ENCODE data around the gene EIF4B. TPM values are rescaled to one million over a fixed set of nuclear protein-coding genes. Genes with fewer than 3 reads are reported as not detected.

Gene EIF4B
- total RNA-seq, 4 donors from 2014 or later = 667 to 821 (median 740) TPM

DNA sequence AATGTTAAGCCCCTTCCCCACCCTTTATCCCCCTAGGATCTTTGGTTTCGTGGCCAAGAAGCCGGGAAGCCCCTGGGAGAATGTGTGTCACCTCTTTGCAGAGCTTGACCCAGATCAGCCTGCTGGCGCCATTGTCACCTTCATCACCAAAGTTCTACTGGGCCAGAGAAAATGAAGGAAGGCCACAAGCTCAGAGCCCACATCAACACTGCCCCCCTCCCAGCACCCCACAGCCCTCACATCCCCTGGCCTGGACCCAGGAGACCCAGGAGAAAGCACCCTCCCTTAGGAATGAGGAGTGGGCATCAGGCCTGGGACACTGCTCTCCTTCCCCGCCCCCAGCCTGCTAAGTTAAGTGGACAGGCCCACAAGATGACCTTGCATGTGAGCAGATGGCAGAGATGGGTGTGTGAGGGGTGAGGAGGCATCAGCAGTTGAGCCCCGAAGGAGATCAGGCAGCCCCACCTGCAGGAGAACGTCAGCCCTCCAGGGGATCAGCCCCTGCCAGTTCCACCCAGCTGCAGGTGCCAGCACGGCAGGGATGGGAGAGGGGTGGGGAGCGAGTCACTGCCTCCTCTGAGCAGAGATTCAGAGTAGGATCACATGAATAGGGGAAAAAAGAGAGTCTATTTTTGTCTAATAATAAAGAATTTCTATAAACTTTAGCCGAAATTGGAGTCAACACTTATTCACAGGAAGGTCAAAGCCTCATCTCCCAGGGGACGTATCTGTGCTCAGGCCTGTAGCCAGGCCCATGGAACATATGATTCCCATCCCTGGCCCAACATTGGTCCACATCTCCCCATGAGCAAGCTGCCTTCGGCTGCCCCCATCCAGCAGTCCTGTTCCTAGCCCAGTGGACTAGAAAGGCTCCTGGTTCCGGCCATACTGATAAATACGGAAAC is 57.7 kb downstream of the EIF4B start:
- no peak overlapping the region for H3K4me3 ChIP-seq
- intact Hi-C loops (cut with DNase I; ENCODE audit: low total_unique reads) = loop anchor here (2.0 kb wide), 2 partner anchors 15 to 25 kb away; partner anchors contain the start of gene SPRYD3
- no peak for TF ChIP-seq POLR2A (IDR thresholded peaks at IDR 0.05)
- TF ChIP-seq, protein P1, sequence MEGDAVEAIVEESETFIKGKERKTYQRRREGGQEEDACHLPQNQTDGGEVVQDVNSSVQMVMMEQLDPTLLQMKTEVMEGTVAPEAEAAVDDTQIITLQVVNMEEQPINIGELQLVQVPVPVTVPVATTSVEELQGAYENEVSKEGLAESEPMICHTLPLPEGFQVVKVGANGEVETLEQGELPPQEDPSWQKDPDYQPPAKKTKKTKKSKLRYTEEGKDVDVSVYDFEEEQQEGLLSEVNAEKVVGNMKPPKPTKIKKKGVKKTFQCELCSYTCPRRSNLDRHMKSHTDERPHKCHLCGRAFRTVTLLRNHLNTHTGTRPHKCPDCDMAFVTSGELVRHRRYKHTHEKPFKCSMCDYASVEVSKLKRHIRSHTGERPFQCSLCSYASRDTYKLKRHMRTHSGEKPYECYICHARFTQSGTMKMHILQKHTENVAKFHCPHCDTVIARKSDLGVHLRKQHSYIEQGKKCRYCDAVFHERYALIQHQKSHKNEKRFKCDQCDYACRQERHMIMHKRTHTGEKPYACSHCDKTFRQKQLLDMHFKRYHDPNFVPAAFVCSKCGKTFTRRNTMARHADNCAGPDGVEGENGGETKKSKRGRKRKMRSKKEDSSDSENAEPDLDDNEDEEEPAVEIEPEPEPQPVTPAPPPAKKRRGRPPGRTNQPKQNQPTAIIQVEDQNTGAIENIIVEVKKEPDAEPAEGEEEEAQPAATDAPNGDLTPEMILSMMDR (IDR thresholded peaks at IDR 0.05 in 4 of 5, conservative IDR thresholded peaks at IDR 0.05 in 1 of 5) = no peak
- H3K36me3 ChIP-seq = peaks cover 0 to 64% of the 10 kb centered on the region in 2 donors
- H3K9me3 ChIP-seq = no peaks in the 10 kb centered on the region
- in situ Hi-C loops (cut with MboI; ENCODE audit: low sequenced_read_pairs in 4 of 4) = loop anchor here in 2 of 4 donors (10.0 to 25.0 kb wide), 2 partner anchors 121 to 123 kb away; partner anchors contain the start of genes CSAD (in 2 of the 2) and ZNF740 (in 2 of the 2)
- DNase-seq = peak in 1 of 2 donors; percentile 71
- ATAC-seq = peak; percentile 32 to 38
- H3K27ac ChIP-seq = peak overlapping the region; percentile 71 to 74 (median 74)
- peaks cover 33 to 56% of the 10 kb centered on the region in 2 donors for H3K4me1 ChIP-seq
- H3K27me3 ChIP-seq = no peaks in the 10 kb centered on the region

DNA sequence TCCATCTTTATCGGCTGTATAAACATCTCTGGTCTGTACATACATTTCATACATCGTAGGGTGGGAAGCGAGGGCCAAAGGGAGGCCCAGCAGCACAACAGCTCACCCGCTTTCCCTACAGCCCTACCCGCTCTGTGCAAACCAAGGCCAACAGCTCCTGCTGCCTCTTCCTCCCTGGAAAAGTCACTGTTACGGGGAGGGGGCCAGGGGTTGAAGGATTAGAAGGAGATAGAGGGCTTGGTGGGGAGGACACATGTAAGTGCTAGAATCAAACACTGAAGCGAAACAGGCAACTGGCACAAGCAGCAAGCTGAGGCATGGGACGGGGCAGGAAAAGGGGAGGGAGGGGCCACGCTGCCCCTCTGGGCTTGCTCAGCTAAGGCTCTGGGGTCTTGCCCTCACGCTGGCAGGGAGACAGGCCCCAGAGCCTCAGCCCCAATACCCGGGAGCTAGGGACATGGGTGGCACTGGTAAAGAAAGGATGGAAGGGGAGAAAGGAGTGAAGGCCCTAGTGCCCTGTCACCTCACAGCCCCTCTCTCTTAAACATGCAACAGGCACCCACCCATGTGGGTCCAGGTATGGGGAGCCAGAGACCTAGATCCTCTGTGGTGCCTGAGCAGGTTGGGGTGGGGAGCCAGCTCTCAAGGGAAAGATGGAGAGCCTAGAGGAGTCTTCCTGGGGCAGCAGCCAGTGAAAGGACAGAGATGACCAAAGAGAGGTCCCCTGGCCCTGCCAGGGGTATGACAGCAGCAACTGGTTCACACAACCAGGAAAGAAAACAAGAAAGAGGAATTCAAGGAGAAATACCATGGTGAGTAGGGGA is 58.6 kb downstream of the EIF4B start:
- ATAC-seq (no peak), DNase-seq (peak in 1 of 2 donors; percentile 25)
- Histone ChIP-seq H3K9me3 (no peaks in the 10 kb centered on the region), H3K27me3 (no peaks in the 10 kb centered on the region), H3K27ac (peak overlapping the region; percentile 71 to 74 (median 74)), H3K4me3 (no peak overlapping the region), H3K4me1 (peaks cover 30 to 49% of the 10 kb centered on the region in 2 donors), H3K36me3 (peaks cover 0 to 57% of the 10 kb centered on the region in 2 donors)
- in situ Hi-C loops (cut with MboI; ENCODE audit: low sequenced_read_pairs in 4 of 4) = loop anchor here in 2 of 4 donors (5.0 to 25.0 kb wide), 3 partner anchors 37 to 122 kb away; partner anchors contain the start of genes CSAD (in 2 of the 2), SOAT2 (in 2 of the 2) and ZNF740 (in 2 of the 2)
- TF ChIP-seq, protein P1 (IDR thresholded peaks at IDR 0.05 in 4 of 5, conservative IDR thresholded peaks at IDR 0.05 in 1 of 5) = no peak
- TF ChIP-seq POLR2A (IDR thresholded peaks at IDR 0.05) = no peak
- intact Hi-C loops (cut with DNase I; ENCODE audit: low total_unique reads) = loop anchor here (2.0 to 5.0 kb wide), 3 partner anchors 14 to 117 kb away; partner anchors contain the start of genes CSAD, SPRYD3 and ZNF740

DNA sequence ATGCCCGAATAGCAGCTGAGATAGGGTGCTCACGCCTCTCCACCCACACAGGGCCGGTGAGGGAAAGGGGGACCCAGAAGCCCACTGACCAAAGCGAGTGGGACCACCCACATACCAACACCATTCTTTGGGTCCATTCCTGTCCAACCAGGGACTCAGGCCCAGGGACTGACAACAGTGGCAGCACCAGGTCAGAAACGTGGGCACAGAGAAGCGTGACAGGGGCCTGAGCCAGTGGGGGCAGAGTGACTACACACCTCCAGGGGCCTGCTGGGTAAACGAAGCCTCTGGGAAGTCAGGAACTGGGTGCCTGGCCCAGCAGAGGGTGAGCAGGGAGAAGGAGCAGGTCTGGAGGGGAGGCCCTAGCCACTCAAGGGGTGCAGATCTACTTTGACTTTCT is 59.2 kb downstream of the EIF4B start:
- Histone ChIP-seq H3K27ac (peak overlapping the region; percentile 71 to 74 (median 74)), H3K4me3 (no peak overlapping the region), H3K36me3 (peaks cover 0 to 51% of the 10 kb centered on the region in 2 donors), H3K27me3 (no peaks in the 10 kb centered on the region), H3K9me3 (no peaks in the 10 kb centered on the region), H3K4me1 (peaks cover 34 to 45% of the 10 kb centered on the region in 2 donors)
- in situ Hi-C loops (cut with MboI; ENCODE audit: low sequenced_read_pairs in 4 of 4) (loop anchor here in 2 of 4 donors (5.0 to 25.0 kb wide), 3 partner anchors 37 to 122 kb away; partner anchors contain the start of genes CSAD (in 2 of the 2), SOAT2 (in 2 of the 2) and ZNF740 (in 2 of the 2)), intact Hi-C loops (cut with DNase I; ENCODE audit: low total_unique reads) (loop anchor here (2.0 to 5.0 kb wide), 3 partner anchors 13 to 117 kb away; partner anchors contain the start of genes CSAD, SPRYD3 and ZNF740)
- DNase-seq (peak in 1 of 2 donors; percentile 31), ATAC-seq (no peak)
- TF ChIP-seq POLR2A (IDR thresholded peaks at IDR 0.05) = no peak
- TF ChIP-seq, protein P1 (IDR thresholded peaks at IDR 0.05 in 4 of 5, conservative IDR thresholded peaks at IDR 0.05 in 1 of 5) = no peak

Measured in gastrocnemius medialis (tissue), 4 donors.